Mucosa of rectum (tissue), 2 donors: Measurements from ENCODE around the gene CACNA2D1.

Source experiments
- H3K27ac ChIP-seq, 2 donors: one replicate each; pipeline ENCODE4 v1.7.0; 2013; ENCODE audit warnings: inconsistent platforms in 2 of 2, low read depth in 2 of 2, low read length in 2 of 2
- H3K27me3 ChIP-seq, 2 donors: one replicate each; pipeline ENCODE4 v1.7.0; 2013; ENCODE audit warnings: low read length in 2 of 2; ENCODE audit not compliant: control insufficient read depth in 2 of 2, insufficient read depth in 2 of 2
- H3K36me3 ChIP-seq, 2 donors: one replicate each; pipeline ENCODE4 v1.7.0; 2013; ENCODE audit warnings: low read length in 2 of 2; ENCODE audit not compliant: control insufficient read depth in 2 of 2, insufficient read depth in 2 of 2
- H3K4me1 ChIP-seq, 2 donors: one replicate each; pipeline ENCODE4 v1.7.0; 2013; ENCODE audit warnings: low read length in 2 of 2, mild to moderate bottlenecking in 1 of 2; ENCODE audit not compliant: control insufficient read depth in 2 of 2, insufficient read depth in 2 of 2
- H3K4me3 ChIP-seq, 2 donors: one replicate each; pipeline ENCODE4 v1.7.0; 2013; ENCODE audit warnings: low read length in 2 of 2
- H3K9ac ChIP-seq, 2 donors: one replicate each; pipeline ENCODE4 v1.7.0; 2013; ENCODE audit warnings: low read length in 2 of 2, low read depth in 1 of 2, mild to moderate bottlenecking in 1 of 2
- H3K9me3 ChIP-seq, 2 donors: one replicate each; pipeline ENCODE4 v1.7.0; 2013; ENCODE audit warnings: low read length in 2 of 2; ENCODE audit not compliant: control insufficient read depth in 2 of 2
- donor health status: healthy.
- donor health status: Normal muscosa, but diverticular disease.

CACNA2D1 gene

DNA sequence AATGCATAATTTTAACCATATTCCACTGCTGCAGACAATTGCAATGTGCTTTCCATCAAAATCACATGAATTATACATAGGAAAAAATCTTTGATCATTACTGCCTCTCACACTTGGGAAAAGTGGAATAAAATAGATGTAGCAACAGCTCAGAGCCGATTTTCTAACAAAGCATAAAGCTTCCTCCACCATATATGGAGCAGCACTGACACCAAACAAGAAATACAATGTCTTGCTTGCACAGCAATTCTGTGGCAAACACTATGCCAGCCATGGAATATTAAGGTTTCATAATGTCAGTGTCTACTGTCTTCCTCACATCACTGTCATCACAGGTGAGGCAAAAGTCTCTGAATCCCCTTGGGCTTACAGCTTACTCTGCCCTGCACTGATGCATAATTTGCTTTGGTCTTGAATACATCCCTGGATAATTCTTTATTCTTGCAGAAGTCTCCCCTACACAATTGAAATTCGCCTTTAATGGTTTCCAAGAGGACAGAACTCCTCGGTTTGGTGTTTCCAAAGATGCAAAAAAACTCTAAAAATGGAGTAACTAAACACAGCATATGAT lies 198.5 kb downstream of the CACNA2D1 start:
- H3K27ac ChIP-seq = no peak overlapping the region
- H3K9me3 ChIP-seq = no peaks in the 10 kb centered on the region
- no peak overlapping the region for H3K9ac ChIP-seq
- no peaks in the 10 kb centered on the region for H3K4me1 ChIP-seq
- no peaks in the 10 kb centered on the region for H3K36me3 ChIP-seq
- H3K4me3 ChIP-seq = no peak overlapping the region
- H3K27me3 ChIP-seq = no peaks in the 10 kb centered on the region

DNA sequence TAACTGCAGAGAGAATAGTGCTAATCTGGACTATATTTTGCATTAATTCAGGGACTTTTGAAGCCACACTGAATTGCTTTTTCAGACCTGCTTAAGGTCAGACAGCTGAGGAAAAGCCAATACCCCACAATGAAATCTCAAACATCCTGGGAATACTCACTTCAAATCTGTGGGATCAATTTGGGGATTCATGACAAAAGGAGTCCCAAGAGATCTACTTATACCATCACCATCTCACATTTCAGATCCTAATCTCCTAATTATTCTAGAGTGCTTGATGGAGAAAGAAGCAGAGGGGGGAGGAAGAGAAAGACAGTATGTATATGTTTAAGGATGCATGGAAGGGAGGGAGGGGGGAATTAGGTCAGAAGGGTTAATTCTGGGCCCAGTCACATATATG lies 202.2 kb downstream of the CACNA2D1 start:
- H3K27me3 ChIP-seq = no peaks in the 10 kb centered on the region
- no peak overlapping the region for H3K27ac ChIP-seq
- H3K9ac ChIP-seq = no peak overlapping the region
- no peak overlapping the region for H3K4me3 ChIP-seq
- no peaks in the 10 kb centered on the region for H3K4me1 ChIP-seq
- no peaks in the 10 kb centered on the region for H3K9me3 ChIP-seq
- H3K36me3 ChIP-seq = no peaks in the 10 kb centered on the region

DNA sequence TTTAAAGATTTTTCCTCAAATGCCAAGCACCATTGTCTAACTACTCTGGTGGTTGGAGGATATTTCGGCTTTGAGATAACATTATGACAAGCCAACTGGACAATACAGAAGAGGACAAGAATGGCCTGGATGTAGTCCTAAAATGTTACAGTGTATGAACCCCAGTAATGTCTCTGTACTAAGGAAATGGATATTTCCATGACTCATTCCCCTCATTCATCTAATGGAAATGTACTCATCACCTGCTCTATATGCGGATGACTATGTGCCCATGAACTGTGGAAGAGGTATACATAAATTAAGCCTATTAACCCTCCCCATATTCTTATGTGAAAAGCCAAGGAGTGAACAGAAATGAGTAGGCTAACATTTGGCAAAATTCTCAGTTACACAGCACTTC lies 207.9 kb downstream of the CACNA2D1 start:
- Histone ChIP-seq H3K36me3 (no peaks in the 10 kb centered on the region), H3K4me1 (no peaks in the 10 kb centered on the region), H3K4me3 (no peak overlapping the region), H3K9me3 (no peaks in the 10 kb centered on the region), H3K27ac (no peak overlapping the region), H3K27me3 (no peaks in the 10 kb centered on the region), H3K9ac (no peak overlapping the region)

DNA sequence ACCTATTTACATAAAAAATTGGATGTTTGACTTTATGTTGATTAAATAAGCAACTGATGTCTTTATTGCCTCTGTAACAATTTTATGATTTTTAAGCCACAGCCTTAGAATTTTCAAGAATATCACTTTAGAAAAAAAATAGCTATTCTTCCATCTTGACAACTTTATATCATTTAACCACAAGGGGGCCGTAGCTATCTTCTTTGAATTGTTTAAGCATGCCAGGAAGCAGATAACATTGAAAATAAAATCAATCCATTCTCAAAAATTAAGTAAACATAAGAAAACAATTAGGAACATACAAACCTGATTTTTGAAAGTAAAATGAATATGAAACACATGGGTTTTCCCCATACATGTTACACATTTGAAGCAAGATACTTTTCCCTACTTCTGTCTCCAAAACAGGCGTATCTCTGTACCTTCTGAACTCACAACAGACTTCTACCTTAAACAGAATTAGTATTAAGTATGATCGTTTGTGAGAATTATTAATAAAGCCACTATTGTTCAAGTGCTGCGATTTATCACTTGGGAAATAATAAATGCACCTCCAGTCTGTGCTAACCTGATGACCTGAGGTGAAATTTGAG lies 209.0 kb downstream of the CACNA2D1 start:
- Histone ChIP-seq H3K9ac (no peak overlapping the region), H3K27ac (no peak overlapping the region), H3K4me3 (no peak overlapping the region), H3K9me3 (no peaks in the 10 kb centered on the region), H3K27me3 (no peaks in the 10 kb centered on the region), H3K4me1 (no peaks in the 10 kb centered on the region), H3K36me3 (no peaks in the 10 kb centered on the region)

DNA sequence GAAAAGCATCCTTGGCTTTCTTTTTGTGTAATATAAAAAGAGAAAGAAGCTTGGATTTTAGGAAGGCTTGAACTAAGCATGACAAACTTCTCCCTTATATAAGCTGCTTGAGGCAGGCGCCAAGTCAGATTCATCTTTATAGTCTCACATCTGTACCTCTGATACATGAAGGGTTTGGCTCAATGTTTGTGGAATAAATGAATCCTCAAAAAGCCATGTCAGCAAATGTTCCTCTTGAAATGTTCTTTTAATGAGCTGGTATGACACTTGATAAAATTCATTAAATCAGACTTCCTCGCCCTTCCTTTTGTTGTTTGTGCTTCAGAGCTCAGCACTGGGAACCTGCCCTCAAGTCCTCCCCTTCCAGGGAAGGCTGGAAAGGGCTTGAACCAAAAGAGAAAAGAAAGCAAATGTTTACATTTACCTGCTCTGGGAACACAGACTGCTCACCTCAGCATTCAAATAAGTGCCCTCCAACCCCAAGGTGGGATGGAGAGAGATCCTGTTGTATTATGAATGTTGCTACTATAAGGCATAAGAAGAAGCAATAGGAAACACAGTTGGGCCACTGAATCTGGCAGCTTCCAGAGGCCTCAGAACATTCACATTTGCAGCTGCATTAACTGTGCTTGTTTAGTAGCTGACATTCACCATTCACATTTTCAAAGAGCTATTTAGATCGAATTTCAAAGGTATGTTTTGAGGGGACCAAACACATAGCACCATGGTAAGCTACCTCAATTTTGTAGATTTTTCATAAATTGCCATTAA lies 212.6 kb downstream of the CACNA2D1 start:
- H3K4me1 ChIP-seq = no peaks in the 10 kb centered on the region

DNA sequence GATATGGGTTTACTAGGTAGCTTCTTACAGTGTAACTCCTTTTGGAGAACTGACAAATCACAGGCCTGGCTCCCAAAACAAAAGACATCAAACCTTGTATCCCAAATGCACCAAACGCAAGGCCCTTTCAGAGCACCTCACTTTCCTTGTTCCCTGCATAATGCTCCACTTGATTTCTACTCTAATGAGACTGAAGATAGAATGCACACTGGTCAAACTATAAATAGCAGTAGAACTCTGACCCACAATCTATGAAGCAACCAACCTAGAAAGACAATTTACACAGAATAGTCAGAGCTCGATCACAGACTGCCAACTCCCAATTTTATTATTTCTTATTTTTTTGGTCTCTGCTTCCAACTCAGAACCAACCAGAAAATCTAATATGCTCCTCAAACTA lies 214.4 kb downstream of the CACNA2D1 start:
- no peaks in the 10 kb centered on the region for H3K4me1 ChIP-seq
- no peak overlapping the region for H3K27ac ChIP-seq
- H3K4me3 ChIP-seq = no peak overlapping the region
- H3K27me3 ChIP-seq = no peaks in the 10 kb centered on the region
- no peaks in the 10 kb centered on the region for H3K36me3 ChIP-seq
- no peak overlapping the region for H3K9ac ChIP-seq
- H3K9me3 ChIP-seq = no peaks in the 10 kb centered on the region

More for the DNA sequence above, 212.6 kb downstream of the CACNA2D1 start:
- Histone ChIP-seq H3K9me3 (no peaks in the 10 kb centered on the region), H3K27me3 (no peaks in the 10 kb centered on the region), H3K4me3 (no peak overlapping the region), H3K9ac (no peak overlapping the region), H3K36me3 (no peaks in the 10 kb centered on the region), H3K27ac (no peak overlapping the region)

DNA sequence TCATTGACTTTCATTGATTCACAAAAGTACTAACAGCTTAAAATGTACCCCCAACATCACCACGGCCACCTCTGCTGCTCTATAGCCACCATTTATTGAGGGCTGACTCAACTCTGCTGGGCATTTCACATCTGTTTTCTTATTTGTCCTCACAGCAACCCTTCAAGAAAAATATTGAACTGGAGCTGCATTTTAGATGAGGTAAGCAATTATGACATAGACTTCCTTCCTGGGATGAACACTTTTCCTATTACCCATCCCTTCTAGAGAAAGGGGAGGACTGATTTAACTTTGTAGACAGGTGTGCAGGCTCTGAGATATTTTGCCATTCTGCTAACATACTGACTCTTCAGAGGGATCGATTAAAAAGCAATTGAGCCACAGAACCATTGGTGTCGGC lies 217.4 kb downstream of the CACNA2D1 start:
- no peak overlapping the region for H3K4me3 ChIP-seq
- H3K27me3 ChIP-seq = no peaks in the 10 kb centered on the region
- no peaks in the 10 kb centered on the region for H3K36me3 ChIP-seq
- no peaks in the 10 kb centered on the region for H3K4me1 ChIP-seq
- H3K27ac ChIP-seq = no peak overlapping the region
- no peaks in the 10 kb centered on the region for H3K9me3 ChIP-seq
- no peak overlapping the region for H3K9ac ChIP-seq

DNA sequence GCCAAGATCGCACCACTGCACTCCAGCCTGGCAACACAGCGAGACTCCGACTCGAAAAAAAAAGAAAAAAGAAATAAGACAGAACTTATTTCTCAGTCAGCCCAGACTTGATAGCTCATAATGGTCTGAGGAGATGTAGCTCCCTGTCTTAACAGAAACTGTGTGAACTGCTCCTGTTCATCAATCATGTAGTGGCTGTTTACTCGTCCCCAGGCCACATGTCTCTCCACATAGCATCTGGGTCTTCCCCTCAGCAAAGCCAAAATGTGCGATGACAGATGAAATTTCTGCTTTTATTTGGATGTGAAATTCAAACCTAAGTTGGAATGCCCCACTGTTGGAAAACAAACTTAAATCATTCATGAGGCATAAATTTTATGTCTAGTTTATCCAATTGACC lies 219.0 kb downstream of the CACNA2D1 start:
- Histone ChIP-seq H3K9ac (no peak overlapping the region), H3K9me3 (no peaks in the 10 kb centered on the region), H3K4me3 (no peak overlapping the region), H3K36me3 (no peaks in the 10 kb centered on the region), H3K27me3 (no peaks in the 10 kb centered on the region), H3K4me1 (no peaks in the 10 kb centered on the region), H3K27ac (no peak overlapping the region)

DNA sequence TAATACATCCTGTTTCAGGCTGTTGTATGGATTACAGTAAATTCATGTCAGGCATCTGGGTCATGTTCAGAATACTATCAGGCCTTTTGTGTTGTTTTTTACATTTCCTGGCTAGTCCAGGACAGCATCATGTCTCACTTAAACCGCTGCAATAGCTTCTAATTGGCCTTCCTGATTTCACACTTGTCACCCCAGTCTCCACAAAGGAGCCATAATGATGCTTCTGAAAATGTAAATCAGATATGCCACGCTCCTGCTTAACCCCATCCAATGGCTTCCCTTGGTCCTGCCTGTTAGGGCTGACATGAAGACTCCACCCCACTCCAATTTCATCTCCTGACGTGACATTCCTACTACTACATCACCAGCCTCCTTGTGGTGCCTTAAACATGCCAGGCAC lies 220.0 kb downstream of the CACNA2D1 start:
- no peaks in the 10 kb centered on the region for H3K36me3 ChIP-seq
- no peaks in the 10 kb centered on the region for H3K9me3 ChIP-seq
- no peak overlapping the region for H3K27ac ChIP-seq
- no peaks in the 10 kb centered on the region for H3K27me3 ChIP-seq
- H3K4me1 ChIP-seq = no peaks in the 10 kb centered on the region
- no peak overlapping the region for H3K4me3 ChIP-seq
- H3K9ac ChIP-seq = no peak overlapping the region

DNA sequence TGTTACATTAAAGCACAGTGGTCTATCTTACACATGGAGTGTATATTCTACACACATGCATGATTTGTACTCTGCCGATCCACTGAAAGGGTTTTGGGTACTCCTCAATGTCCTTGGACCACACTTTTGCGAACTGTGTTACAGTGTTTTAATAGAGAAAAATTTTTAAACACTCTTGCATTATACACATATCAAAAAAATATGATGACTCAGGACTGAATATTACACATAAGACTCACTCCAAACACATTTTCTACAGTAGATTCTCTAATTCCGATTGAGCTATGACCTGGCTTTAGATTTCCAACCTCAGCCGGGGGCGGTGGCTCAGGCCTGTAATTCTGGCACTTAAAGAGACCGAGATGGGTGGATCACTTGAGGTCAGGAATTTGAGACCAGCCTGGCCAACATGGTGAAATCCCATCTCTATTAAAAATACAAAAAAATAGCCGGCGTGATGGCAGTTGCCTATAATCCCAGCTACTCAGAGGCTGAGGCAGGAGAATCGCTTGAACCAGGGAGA lies 222.4 kb downstream of the CACNA2D1 start:
- Histone ChIP-seq H3K4me3 (no peak overlapping the region), H3K9me3 (no peaks in the 10 kb centered on the region), H3K27ac (no peak overlapping the region)

More for the DNA sequence above, 222.4 kb downstream of the CACNA2D1 start:
- Histone ChIP-seq H3K27me3 (no peaks in the 10 kb centered on the region), H3K9ac (no peak overlapping the region), H3K36me3 (no peaks in the 10 kb centered on the region), H3K4me1 (no peaks in the 10 kb centered on the region)
